Activated naive CD4-positive, alpha-beta T cell treated with anti-CD3 and anti-CD28 coated beads, Interleukin-2, amount 10 ng/mL, durations not matched to agents 7 days and 5 days (primary cell): ENCODE results near the gene DDX25.

Experiments
- CTCF ChIA-PET: fragments of 350-600 bp; sonication (Branson Sonifier 250); formaldehyde crosslinking; loops from one replicate; lab custom pipeline; 2021; ENCODE audit warnings: antibody characterized with exemption; lab: Charles Lee
- DNase-seq: peaks from one replicate; pipeline ENCODE4 v3.0.0-alpha.2; 2020
- H3K27ac Mint-ChIP-seq: one replicate; pipeline ENCODE4 v1.8.0; 2021; ENCODE audit warnings: mild to moderate bottlenecking, moderate library complexity, mixed read lengths
- H3K27me3 Mint-ChIP-seq: one replicate; pipeline ENCODE4 v1.8.0; 2021; ENCODE audit warnings: mild to moderate bottlenecking, mixed read lengths
- H3K36me3 Mint-ChIP-seq: one replicate; pipeline ENCODE4 v1.8.0; 2021; ENCODE audit warnings: mixed read lengths
- H3K4me1 Mint-ChIP-seq: one replicate; pipeline ENCODE4 v1.8.0; 2021; ENCODE audit warnings: mixed read lengths
- H3K4me3 Mint-ChIP-seq: one replicate; pipeline ENCODE4 v1.8.0; 2021; ENCODE audit warnings: mild to moderate bottlenecking, moderate library complexity, mixed read lengths
- H3K9me3 Mint-ChIP-seq: one replicate; pipeline ENCODE4 v1.8.0; 2021; ENCODE audit warnings: mixed read lengths

Gene DDX25

GRCh38 chr11:125954945-125955640 lies 50.8 kb downstream of the DDX25 start:
- no peak overlapping the region for H3K27ac Mint-ChIP-seq
- no peaks in the 10 kb centered on the region for H3K9me3 Mint-ChIP-seq
- H3K36me3 Mint-ChIP-seq: no peaks in the 10 kb centered on the region
- no peak for DNase-seq
- CTCF ChIA-PET: no interaction called here
- H3K27me3 Mint-ChIP-seq: peaks cover 13% of the 10 kb centered on the region
- H3K4me1 Mint-ChIP-seq: peaks cover 5% of the 10 kb centered on the region
- H3K4me3 Mint-ChIP-seq: no peak overlapping the region

GRCh38 chr11:125955856-125956255 lies 51.5 kb downstream of the DDX25 start:
- peaks cover 5% of the 10 kb centered on the region for H3K4me1 Mint-ChIP-seq
- H3K27me3 Mint-ChIP-seq: peaks cover 10% of the 10 kb centered on the region
- H3K4me3 Mint-ChIP-seq: no peak overlapping the region
- DNase-seq: no peak
- no peaks in the 10 kb centered on the region for H3K9me3 Mint-ChIP-seq
- CTCF ChIA-PET: interaction anchor here (1.1 to 1.2 kb wide), 3 partner anchors 14 to 167 kb away, joined by 3 to 4 read pairs (median 3); no protein-coding TSS in a partner anchor
- no peak overlapping the region for H3K27ac Mint-ChIP-seq
- H3K36me3 Mint-ChIP-seq: no peaks in the 10 kb centered on the region

- DNase-seq: no peak
- no peaks in the 10 kb centered on the region for H3K9me3 Mint-ChIP-seq
- peaks cover 5% of the 10 kb centered on the region for H3K4me1 Mint-ChIP-seq
- CTCF ChIA-PET: interaction anchor here (1.1 to 1.2 kb wide), 3 partner anchors 15 to 166 kb away, joined by 3 to 4 read pairs (median 3); no protein-coding TSS in a partner anchor
- peaks cover 6% of the 10 kb centered on the region for H3K27me3 Mint-ChIP-seq
- H3K4me3 Mint-ChIP-seq: no peak overlapping the region
- H3K36me3 Mint-ChIP-seq: no peaks in the 10 kb centered on the region
- H3K27ac Mint-ChIP-seq: no peak overlapping the region
Measured at GRCh38 chr11:125956391-125957134, 52.3 kb downstream of the DDX25 start.

- Mint-ChIP-seq H3K27me3 (peaks cover 6% of the 10 kb centered on the region), H3K4me3 (peak overlapping the region; percentile 29), H3K4me1 (peaks cover 5% of the 10 kb centered on the region), H3K27ac (no peak overlapping the region), H3K9me3 (peaks cover 3% of the 10 kb centered on the region), H3K36me3 (no peaks in the 10 kb centered on the region)
- CTCF ChIA-PET: no interaction called here
- no peak for DNase-seq
Measured at GRCh38 chr11:125957618-125958332, 53.5 kb downstream of the DDX25 start.

GRCh38 chr11:125958872-125959400 lies 54.6 kb downstream of the DDX25 start:
- Mint-ChIP-seq H3K36me3 (no peaks in the 10 kb centered on the region), H3K27ac (no peak overlapping the region), H3K4me1 (peaks cover 5% of the 10 kb centered on the region), H3K27me3 (peaks cover 6% of the 10 kb centered on the region), H3K9me3 (peaks cover 5% of the 10 kb centered on the region), H3K4me3 (no peak overlapping the region)
- DNase-seq: no peak
- CTCF ChIA-PET: no interaction called here

- Mint-ChIP-seq H3K27me3 (peaks cover 2% of the 10 kb centered on the region), H3K4me3 (no peak overlapping the region), H3K27ac (no peak overlapping the region), H3K4me1 (peaks cover 5% of the 10 kb centered on the region), H3K9me3 (peaks cover 5% of the 10 kb centered on the region), H3K36me3 (no peaks in the 10 kb centered on the region)
- DNase-seq: no peak
- CTCF ChIA-PET: no interaction called here
Measured at GRCh38 chr11:125959511-125959910, 55.2 kb downstream of the DDX25 start.

GRCh38 chr11:125959931-125960330 lies 55.6 kb downstream of the DDX25 start:
- H3K9me3 Mint-ChIP-seq: peaks cover 5% of the 10 kb centered on the region
- H3K27me3 Mint-ChIP-seq: no peaks in the 10 kb centered on the region
- peaks cover 5% of the 10 kb centered on the region for H3K4me1 Mint-ChIP-seq
- H3K36me3 Mint-ChIP-seq: no peaks in the 10 kb centered on the region
- CTCF ChIA-PET: no interaction called here
- no peak overlapping the region for H3K27ac Mint-ChIP-seq
- no peak for DNase-seq
- no peak overlapping the region for H3K4me3 Mint-ChIP-seq

GRCh38 chr11:125960771-125961170 lies 56.5 kb downstream of the DDX25 start:
- CTCF ChIA-PET: no interaction called here
- H3K4me3 Mint-ChIP-seq: no peak overlapping the region

GRCh38 chr11:125967515-125967914 lies 63.2 kb downstream of the DDX25 start:
- H3K9me3 Mint-ChIP-seq: peaks cover 4% of the 10 kb centered on the region
- H3K27ac Mint-ChIP-seq: no peak overlapping the region
- no peak for DNase-seq
- no peaks in the 10 kb centered on the region for H3K36me3 Mint-ChIP-seq
- CTCF ChIA-PET: no interaction called here
- H3K4me3 Mint-ChIP-seq: no peak overlapping the region
- no peaks in the 10 kb centered on the region for H3K4me1 Mint-ChIP-seq
- H3K27me3 Mint-ChIP-seq: peaks cover 4% of the 10 kb centered on the region

More at GRCh38 chr11:125960771-125961170, 56.5 kb downstream of the DDX25 start:
- no peaks in the 10 kb centered on the region for H3K36me3 Mint-ChIP-seq
- peaks cover 5% of the 10 kb centered on the region for H3K9me3 Mint-ChIP-seq
- H3K27me3 Mint-ChIP-seq: no peaks in the 10 kb centered on the region
- H3K4me1 Mint-ChIP-seq: peaks cover 5% of the 10 kb centered on the region
- H3K27ac Mint-ChIP-seq: no peak overlapping the region
- DNase-seq: no peak

GRCh38 chr11:125968354-125968753 lies 64.0 kb downstream of the DDX25 start:
- no peaks in the 10 kb centered on the region for H3K9me3 Mint-ChIP-seq
- no peaks in the 10 kb centered on the region for H3K36me3 Mint-ChIP-seq
- H3K4me3 Mint-ChIP-seq: no peak overlapping the region
- CTCF ChIA-PET: no interaction called here
- H3K27ac Mint-ChIP-seq: no peak overlapping the region
- H3K27me3 Mint-ChIP-seq: peaks cover 4% of the 10 kb centered on the region
- no peak for DNase-seq
- no peaks in the 10 kb centered on the region for H3K4me1 Mint-ChIP-seq

GRCh38 chr11:125971618-125972017 lies 67.3 kb downstream of the DDX25 start:
- Mint-ChIP-seq H3K36me3 (no peaks in the 10 kb centered on the region), H3K4me3 (no peak overlapping the region), H3K27ac (no peak overlapping the region), H3K9me3 (no peaks in the 10 kb centered on the region), H3K27me3 (peaks cover 4% of the 10 kb centered on the region), H3K4me1 (no peaks in the 10 kb centered on the region)
- CTCF ChIA-PET: no interaction called here
- DNase-seq: no peak

GRCh38 chr11:125974284-125974683 lies 70.0 kb downstream of the DDX25 start:
- H3K9me3 Mint-ChIP-seq: no peaks in the 10 kb centered on the region
- CTCF ChIA-PET: interaction anchor here (1.2 kb wide), 1 partner anchor 11 kb away, joined by 4 read pairs; no protein-coding TSS in a partner anchor

GRCh38 chr11:125975634-125976033 lies 71.3 kb downstream of the DDX25 start:
- no peaks in the 10 kb centered on the region for H3K27me3 Mint-ChIP-seq
- no peak for DNase-seq
- H3K36me3 Mint-ChIP-seq: no peaks in the 10 kb centered on the region
- CTCF ChIA-PET: no interaction called here
- H3K4me1 Mint-ChIP-seq: no peaks in the 10 kb centered on the region
- no peak overlapping the region for H3K4me3 Mint-ChIP-seq
- no peak overlapping the region for H3K27ac Mint-ChIP-seq
- H3K9me3 Mint-ChIP-seq: no peaks in the 10 kb centered on the region

More at GRCh38 chr11:125974284-125974683, 70.0 kb downstream of the DDX25 start:
- no peak overlapping the region for H3K27ac Mint-ChIP-seq
- no peak for DNase-seq
- H3K36me3 Mint-ChIP-seq: no peaks in the 10 kb centered on the region
- no peaks in the 10 kb centered on the region for H3K4me1 Mint-ChIP-seq
- no peak overlapping the region for H3K4me3 Mint-ChIP-seq
- no peaks in the 10 kb centered on the region for H3K27me3 Mint-ChIP-seq

GRCh38 chr11:125976156-125976555 lies 71.8 kb downstream of the DDX25 start:
- no peak overlapping the region for H3K4me3 Mint-ChIP-seq
- no peaks in the 10 kb centered on the region for H3K36me3 Mint-ChIP-seq
- H3K27me3 Mint-ChIP-seq: no peaks in the 10 kb centered on the region
- H3K9me3 Mint-ChIP-seq: no peaks in the 10 kb centered on the region
- CTCF ChIA-PET: no interaction called here
- no peaks in the 10 kb centered on the region for H3K4me1 Mint-ChIP-seq
- H3K27ac Mint-ChIP-seq: no peak overlapping the region
- no peak for DNase-seq
